IMR-90 (cell line): ENCODE data around the gene OPCML. TPM values are rescaled to one million over a fixed set of nuclear protein-coding genes. Genes with fewer than 3 reads are reported as not detected.

Source experiments
- ATAC-seq: fragments of 200-7000 bp; cut with Tn5 transposase; 2 replicates; pipeline ENCODE4 v1.9.1; 2020; ENCODE audit warnings: low read depth, mild to moderate bottlenecking, moderate library complexity
- BruUV-seq: library from RNA; stranded (reverse); fragments of 400-500 nt; replicated peaks from 2 replicates; lab custom pipeline; 2021; lab: Mats Ljungman, UMichigan
- CTCF ChIA-PET: fragments of 300-600 bp; formaldehyde crosslinking; extraction: SDS; loops from one replicate; lab custom pipeline; 2021; ENCODE audit warnings: antibody characterized with exemption; lab: Yijun Ruan, JAX
- POLR2A ChIA-PET: fragments of 300-600 bp; sonication (Branson Sonifier 250); formaldehyde crosslinking; loops from one replicate; lab custom pipeline; 2022; ENCODE audit warnings: antibody characterized with exemption; ENCODE audit not compliant: unreplicated experiment; lab: Charles Lee
- DNase-seq: peaks from one replicate; pipeline ENCODE4 v3.0.0; 2013
- H2AFZ ChIP-seq: replicated peaks from 2 replicates; pipeline ENCODE3; 2013; ENCODE audit warnings: low read length, mild to moderate bottlenecking; ENCODE audit not compliant: poor library complexity
- H2AK5ac ChIP-seq: 2 replicates; pipeline ENCODE4 v1.6.1; 2013; ENCODE audit warnings: low read depth, low read length, inconsistent platforms
- H2AK9ac ChIP-seq: replicated peaks from 2 replicates; pipeline ENCODE3; 2013; ENCODE audit warnings: mild to moderate bottlenecking, low read depth, low read length, moderate library complexity; ENCODE audit not compliant: poor library complexity
- H2BK120ac ChIP-seq: 2 replicates; pipeline ENCODE4 v1.6.1; 2013; ENCODE audit warnings: low read depth, low read length, inconsistent platforms
- H2BK15ac ChIP-seq: 3 replicates; pipeline ENCODE4 v1.6.1; 2013; ENCODE audit warnings: low read depth, low read length, inconsistent platforms
- H2BK20ac ChIP-seq: 2 replicates; pipeline ENCODE4 v1.6.1; 2013; ENCODE audit warnings: low read depth, mild to moderate bottlenecking, inconsistent platforms, low read length, moderate library complexity
- H2BK5ac ChIP-seq: 2 replicates; pipeline ENCODE4 v1.6.1; 2013; ENCODE audit warnings: mild to moderate bottlenecking, low read depth, low read length, inconsistent platforms; ENCODE audit not compliant: poor library complexity, severe bottlenecking
- H3K14ac ChIP-seq: replicated peaks from 2 replicates; pipeline ENCODE4 v1.6.1; 2013; ENCODE audit warnings: low read depth, low read length, inconsistent platforms
- H3K18ac ChIP-seq: 2 replicates; pipeline ENCODE4 v1.6.1; 2013; ENCODE audit warnings: low read depth, low read length, control low read depth
- H3K23ac ChIP-seq: 2 replicates; pipeline ENCODE4 v1.6.1; 2013; ENCODE audit warnings: low read depth, low read length, inconsistent platforms
- H3K27ac ChIP-seq: 2 replicates; pipeline ENCODE4 v1.5.1; 2013; ENCODE audit warnings: mild to moderate bottlenecking, control low read depth, low read length; ENCODE audit not compliant: insufficient read depth
- H3K27me3 ChIP-seq: 2 replicates; pipeline ENCODE4 v1.6.1; 2013; ENCODE audit warnings: low read length; ENCODE audit not compliant: control insufficient read depth, insufficient read depth
- H3K36me3 ChIP-seq: 2 replicates; pipeline ENCODE4 v1.6.1; 2013; ENCODE audit warnings: low read length, mixed read lengths; ENCODE audit not compliant: control insufficient read depth, insufficient read depth
- H3K4ac ChIP-seq: 2 replicates; pipeline ENCODE4 v1.6.1; 2013; ENCODE audit warnings: low read depth, low read length, inconsistent platforms
- H3K4me1 ChIP-seq: 2 replicates; pipeline ENCODE4 v1.6.1; 2013; ENCODE audit warnings: low read length, mixed read lengths; ENCODE audit not compliant: control insufficient read depth, insufficient read depth
- H3K4me2 ChIP-seq: 2 replicates; pipeline ENCODE4 v1.6.1; 2013; ENCODE audit warnings: low read depth, mild to moderate bottlenecking, control low read depth, low read length, moderate library complexity
- H3K4me3 ChIP-seq: 2 replicates; pipeline ENCODE4 v1.5.1; 2013; ENCODE audit warnings: low read depth, mild to moderate bottlenecking, control low read depth, low read length, moderate library complexity; ENCODE audit not compliant: insufficient read depth
- H3K56ac ChIP-seq: 2 replicates; pipeline ENCODE4 v1.6.1; 2013; ENCODE audit warnings: low read length, inconsistent platforms; ENCODE audit not compliant: insufficient read depth; ENCODE audit errors: extremely low read depth
- H3K79me1 ChIP-seq, 2 experiments: 2 replicates each; pipeline ENCODE4 v1.6.1; 2013; ENCODE audit warnings: low read length in 2 of 2, inconsistent platforms in 1 of 2, low read depth in 1 of 2
- H3K9ac ChIP-seq: 2 replicates; pipeline ENCODE4 v1.6.1; 2013; ENCODE audit warnings: low read depth, low read length, control low read depth
- H3K9me1 ChIP-seq: 2 replicates; pipeline ENCODE4 v1.6.1; 2013; ENCODE audit warnings: low read length, inconsistent platforms; ENCODE audit not compliant: insufficient read depth
- H3K9me3 ChIP-seq: 2 replicates; pipeline ENCODE4 v1.6.1; 2013; ENCODE audit warnings: low read length; ENCODE audit not compliant: control insufficient read depth, insufficient read depth
- H4K20me1 ChIP-seq: 2 replicates; pipeline ENCODE4 v1.6.1; 2013; ENCODE audit warnings: low read length, inconsistent platforms; ENCODE audit not compliant: insufficient read depth
- H4K5ac ChIP-seq: 2 replicates; pipeline ENCODE4 v1.6.1; 2013; ENCODE audit warnings: mild to moderate bottlenecking, low read depth, low read length, control low read depth
- H4K8ac ChIP-seq, 2 experiments: 2 replicates each; pipeline ENCODE4 v1.6.1; 2013; ENCODE audit warnings: low read depth in 2 of 2, low read length in 2 of 2, control low read depth in 1 of 2, inconsistent platforms in 1 of 2
- H4K91ac ChIP-seq: 2 replicates; pipeline ENCODE4 v1.6.1; 2013; ENCODE audit warnings: low read depth, low read length, inconsistent platforms; ENCODE audit not compliant: insufficient read depth
- BHLHE40 ChIP-seq: fragments of 150-350 bp; IDR thresholded peaks from 2 replicates; pipeline ENCODE4 v1.6.1; 2016; ENCODE audit warnings: mild to moderate bottlenecking, low read depth, low read length
- CEBPB ChIP-seq: IDR thresholded peaks from 2 replicates; pipeline ENCODE4 v1.6.1; 2012; ENCODE audit warnings: low read depth, low read length, improper control_type of control experiment
- CHD1 ChIP-seq: IDR thresholded peaks from 2 replicates; pipeline ENCODE4 v1.6.1; 2012; ENCODE audit warnings: low read depth, low read length, improper control_type of control experiment
- CTCF ChIP-seq: conservative IDR thresholded peaks from 2 replicates; pipeline ENCODE4 v1.5.1; 2012; ENCODE audit warnings: mild to moderate bottlenecking, low read depth, low read length, improper control_type of control experiment
- FOS ChIP-seq: fragments of 150-350 bp; IDR thresholded peaks from 2 replicates; pipeline ENCODE4 v1.6.1; 2016; ENCODE audit warnings: low read depth, low read length
- MAFK ChIP-seq: IDR thresholded peaks from 2 replicates; pipeline ENCODE4 v1.6.1; 2012; ENCODE audit warnings: low read depth, low read length, improper control_type of control experiment
- MAZ ChIP-seq: IDR thresholded peaks from 2 replicates; pipeline ENCODE4 v1.6.1; 2012; ENCODE audit warnings: low read depth, mild to moderate bottlenecking, low read length, improper control_type of control experiment, moderate library complexity, borderline replicate concordance
- MXI1 ChIP-seq: IDR thresholded peaks from 2 replicates; pipeline ENCODE4 v1.6.1; 2012; ENCODE audit warnings: low read depth, mild to moderate bottlenecking, low read length, moderate library complexity, borderline replicate concordance
- NFE2L2 ChIP-seq: fragments of 150-350 bp; IDR thresholded peaks from 2 replicates; pipeline ENCODE4 v1.6.1; 2016; ENCODE audit warnings: low read depth, mild to moderate bottlenecking, low read length
- POLR2A ChIP-seq: IDR thresholded peaks from 2 replicates; pipeline ENCODE4 v1.6.1; 2012; ENCODE audit warnings: mild to moderate bottlenecking, low read depth, low read length
- RAD21 ChIP-seq: IDR thresholded peaks from 2 replicates; pipeline ENCODE4 v1.6.1; 2012; ENCODE audit warnings: low read length, improper control_type of control experiment
- RCOR1 ChIP-seq: IDR thresholded peaks from 2 replicates; pipeline ENCODE4 v1.6.1; 2012; ENCODE audit warnings: mild to moderate bottlenecking, low read length, improper control_type of control experiment; ENCODE audit not compliant: insufficient replicate concordance
- RFX5 ChIP-seq: IDR thresholded peaks from 2 replicates; pipeline ENCODE4 v1.8.0; 2012; ENCODE audit warnings: low read depth, mild to moderate bottlenecking, low read length, moderate library complexity
- SMC3 ChIP-seq: fragments of 150-350 bp; IDR thresholded peaks from 2 replicates; pipeline ENCODE4 v1.6.1; 2016; ENCODE audit warnings: low read depth, mild to moderate bottlenecking, antibody characterized with exemption, low read length, moderate library complexity
- USF2 ChIP-seq: fragments of 150-350 bp; IDR thresholded peaks from 2 replicates; pipeline ENCODE4 v1.6.1; 2017; ENCODE audit warnings: mild to moderate bottlenecking, antibody characterized with exemption, low read length, low read depth
- WGBS, 2 experiments: methylation state at CpG; one replicate each; pipeline versions ENCODE4 v1.1.5 to v1.1.7; 2013; ENCODE audit warnings: missing lambda C conversion rate in 2 of 2; ENCODE audit not compliant: insufficient read length in 1 of 2; ENCODE audit errors: extremely low coverage in 2 of 2; 5-methylcytosine and 5-hydroxymethylcytosine counted together
- dilution Hi-C: fragments of 300-500 bp; cut with HindIII; formaldehyde crosslinking; loops from one replicate; pipeline ENCODE4 v1.14.3; 2018; ENCODE audit warnings: low sequenced_read_pairs; ENCODE audit not compliant: unreplicated experiment
- in situ Hi-C: fragments of 300-500 bp; cut with MboI; formaldehyde crosslinking; loops from 3 replicates; pipeline ENCODE4 v1.14.3; 2019; ENCODE audit warnings: low sequenced_read_pairs, inconsistent platforms, mixed read lengths
- intact Hi-C: fragments of 100-400 bp; cut with micrococcal nuclease; formaldehyde crosslinking; loops from 2 replicates; pipeline ENCODE4 v1.10.0; 2022
- polyA plus RNA-seq, 3 experiments: library from polyadenylated mRNA; depleted of rRNA; stranded (reverse); fragments of >200 nt; gene quantifications; 2 replicates each; pipeline ENCODE4 v1.2.3, GENCODE V29; 2012; ENCODE audit warnings: low replicate concordance in 1 of 3
- total RNA-seq: library from RNA; depleted of rRNA; stranded (reverse); fragments of >200 nt; gene quantifications from 2 replicates; pipeline ENCODE4 v1.2.3, GENCODE V29; 2012
- TF ChIP-seq, protein P1 (sequence below): fragments of 150-350 bp; IDR thresholded peaks from 2 replicates; pipeline ENCODE4 v1.6.1; 2016; ENCODE audit warnings: low read depth, mild to moderate bottlenecking, low read length, moderate library complexity, borderline replicate concordance

Gene OPCML
- total and polyA plus RNA-seq, 2 of the 4 experiments (the other 2 are of a cell fraction): under 0.01 to 2.6 TPM

- ChIA-PET CTCF (no interaction called here), POLR2A (no interaction called here)
- no peak overlapping the region for H2BK20ac ChIP-seq
- H3K14ac ChIP-seq: no peak overlapping the region
- DNase-seq (no peak), ATAC-seq (no peak)
- H4K20me1 ChIP-seq: no peaks in the 10 kb centered on the region
- no CpG with 5 or more reads among the region's 4 CpGs for WGBS, 2 experiments
- no peak overlapping the region for H3K56ac ChIP-seq
- H2BK15ac ChIP-seq: no peak overlapping the region
- no peaks in the 10 kb centered on the region for H3K9me1 ChIP-seq
- H2AFZ ChIP-seq: no peak overlapping the region
- H3K9me3 ChIP-seq: no peaks in the 10 kb centered on the region; the same call in 1 of the 2 replicates
- intact Hi-C loops (no loop called here), dilution Hi-C loops (no loop called here), in situ Hi-C loops (no loop called here)
- H3K18ac ChIP-seq: no peak overlapping the region
- no peak overlapping the region for H2BK5ac ChIP-seq
- H3K4me3 ChIP-seq: no peak overlapping the region
- H3K27me3 ChIP-seq: no peaks in the 10 kb centered on the region
- TF ChIP-seq USF2: no peak
- TF ChIP-seq CHD1: no peak
- TF ChIP-seq BHLHE40: no peak
- no peak for TF ChIP-seq SMC3
- TF ChIP-seq CEBPB: no peak
- TF ChIP-seq POLR2A: no peak
- TF ChIP-seq RAD21: no peak
- no peak for TF ChIP-seq MAFK
- TF ChIP-seq NFE2L2: no peak
- no peak for TF ChIP-seq RCOR1
- TF ChIP-seq MAZ: no peak
- no peak for TF ChIP-seq CTCF
- no peak for TF ChIP-seq RFX5
- TF ChIP-seq FOS: no peak
- TF ChIP-seq, protein P1, sequence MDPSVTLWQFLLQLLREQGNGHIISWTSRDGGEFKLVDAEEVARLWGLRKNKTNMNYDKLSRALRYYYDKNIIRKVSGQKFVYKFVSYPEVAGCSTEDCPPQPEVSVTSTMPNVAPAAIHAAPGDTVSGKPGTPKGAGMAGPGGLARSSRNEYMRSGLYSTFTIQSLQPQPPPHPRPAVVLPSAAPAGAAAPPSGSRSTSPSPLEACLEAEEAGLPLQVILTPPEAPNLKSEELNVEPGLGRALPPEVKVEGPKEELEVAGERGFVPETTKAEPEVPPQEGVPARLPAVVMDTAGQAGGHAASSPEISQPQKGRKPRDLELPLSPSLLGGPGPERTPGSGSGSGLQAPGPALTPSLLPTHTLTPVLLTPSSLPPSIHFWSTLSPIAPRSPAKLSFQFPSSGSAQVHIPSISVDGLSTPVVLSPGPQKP: no peak
- no peak for TF ChIP-seq MXI1
- H3K27ac ChIP-seq: no peak overlapping the region
- H3K23ac ChIP-seq: no peak overlapping the region
- H4K8ac ChIP-seq: no peak overlapping the region
- no peak overlapping the region for H3K9ac ChIP-seq
- no peaks in the 10 kb centered on the region for H3K79me1 ChIP-seq
- BruUV-seq: no TSS peak
- H3K4me1 ChIP-seq: no peaks in the 10 kb centered on the region
- H3K4ac ChIP-seq: no peak overlapping the region
- no peak overlapping the region for H2BK120ac ChIP-seq
- H4K5ac ChIP-seq: no peak overlapping the region
- H4K91ac ChIP-seq: no peak overlapping the region
- H2AK5ac ChIP-seq: no peak overlapping the region
- H3K4me2 ChIP-seq: no peak overlapping the region
- no peak overlapping the region for H2AK9ac ChIP-seq
- no peaks in the 10 kb centered on the region for H3K36me3 ChIP-seq
These were observed 491.1 kb downstream of the OPCML start for GRCh38 chr11:133041181-133041580.
